WTC11 (cell line): ENCODE data around the gene GPR137B. TPM values are rescaled to one million over a fixed set of nuclear protein-coding genes. Genes with fewer than 3 reads are reported as not detected.

Source experiments
- ATAC-seq: fragments of 200-7000 bp; cut with Tn5 transposase; 2 replicates; pipeline ENCODE4 v1.10.0; 2021; ENCODE audit warnings: mild to moderate bottlenecking, moderate library complexity
- CTCF ChIA-PET: fragments of 300-600 bp; sonication (Branson Sonifier 250); formaldehyde crosslinking; loops from one replicate; lab custom pipeline; 2021; ENCODE audit warnings: antibody characterized with exemption; lab: Charles Lee
- POLR2A ChIA-PET: fragments of 350-600 bp; sonication (Branson Sonifier 250); formaldehyde crosslinking; loops from one replicate; lab custom pipeline; 2021; ENCODE audit warnings: antibody characterized with exemption; lab: Charles Lee
- DNase-seq: peaks from one replicate; pipeline ENCODE4 v3.0.0; 2021; ENCODE audit warnings: low spot score
- H3K27ac Mint-ChIP-seq: 2 replicates; pipeline ENCODE4 v1.8.0; 2021; ENCODE audit warnings: mixed read lengths
- H3K27me3 Mint-ChIP-seq: 2 replicates; pipeline ENCODE4 v1.8.0; 2021; ENCODE audit warnings: low read depth, mild to moderate bottlenecking, moderate library complexity, mixed read lengths
- H3K36me3 Mint-ChIP-seq: 2 replicates; pipeline ENCODE4 v1.8.0; 2021; ENCODE audit warnings: mixed read lengths
- H3K4me1 Mint-ChIP-seq: 2 replicates; pipeline ENCODE4 v1.8.0; 2022; ENCODE audit warnings: mixed read lengths
- H3K4me3 Mint-ChIP-seq: 2 replicates; pipeline ENCODE4 v1.8.0; 2021; ENCODE audit warnings: mild to moderate bottlenecking, moderate library complexity, mixed read lengths
- H3K9me3 Mint-ChIP-seq: 2 replicates; pipeline ENCODE4 v1.8.0; 2021; ENCODE audit warnings: mixed read lengths
- CDX4 ChIP-seq: fragments of 250-450 bp; sonication (Bioruptor Pico); IDR thresholded peaks from 2 replicates; pipeline ENCODE4 v1.9.0; 2021; ENCODE audit warnings: moderate library complexity, mild to moderate bottlenecking, inconsistent platforms, borderline replicate concordance
- FOXP1 ChIP-seq: sonication (generic); formaldehyde crosslinking; IDR thresholded peaks from 2 replicates; pipeline ENCODE4 v1.8.0; 2022; ENCODE audit warnings: missing genetic modification reagents, mild to moderate bottlenecking, moderate library complexity, borderline replicate concordance
- FOXP4 ChIP-seq: sonication (generic); formaldehyde crosslinking; IDR thresholded peaks from 2 replicates; pipeline ENCODE4 v1.8.0; 2022; ENCODE audit warnings: mild to moderate bottlenecking, missing genetic modification reagents
- GABPB1 ChIP-seq: sonication (generic); formaldehyde crosslinking; IDR thresholded peaks from 2 replicates; pipeline ENCODE4 v1.8.1; 2023; ENCODE audit warnings: mild to moderate bottlenecking, missing genetic modification reagents
- HMGXB4 ChIP-seq: sonication (generic); formaldehyde crosslinking; IDR thresholded peaks from 2 replicates; pipeline ENCODE4 v1.8.1; 2023; ENCODE audit warnings: mild to moderate bottlenecking, moderate library complexity, missing genetic modification reagents
- KAT7 ChIP-seq: sonication (generic); formaldehyde crosslinking; IDR thresholded peaks from 2 replicates; pipeline ENCODE4 v1.8.1; 2023; ENCODE audit warnings: missing genetic modification reagents, mild to moderate bottlenecking, borderline replicate concordance
- MAX ChIP-seq: sonication (generic); formaldehyde crosslinking; IDR thresholded peaks from 2 replicates; pipeline ENCODE4 v1.8.0; 2022; ENCODE audit warnings: mild to moderate bottlenecking, missing genetic modification reagents
- NFE2L1 ChIP-seq: sonication (generic); formaldehyde crosslinking; IDR thresholded peaks from 2 replicates; pipeline ENCODE4 v1.8.1; 2023; ENCODE audit warnings: missing genetic modification reagents
- NR2C2 ChIP-seq: sonication (generic); formaldehyde crosslinking; IDR thresholded peaks from 2 replicates; pipeline ENCODE4 v1.8.0; 2022; ENCODE audit warnings: mild to moderate bottlenecking, missing genetic modification reagents
- RELA ChIP-seq: sonication (generic); formaldehyde crosslinking; IDR thresholded peaks from 2 replicates; pipeline ENCODE4 v1.8.1; 2022; ENCODE audit warnings: missing genetic modification reagents, mild to moderate bottlenecking, borderline replicate concordance
- SP1 ChIP-seq: sonication (generic); formaldehyde crosslinking; conservative IDR thresholded peaks from 2 replicates; pipeline ENCODE4 v1.8.1; 2022; ENCODE audit warnings: missing genetic modification reagents
- STAT6 ChIP-seq: sonication (generic); formaldehyde crosslinking; conservative IDR thresholded peaks from 2 replicates; pipeline ENCODE4 v1.8.1; 2023; ENCODE audit warnings: mild to moderate bottlenecking, low read depth, missing genetic modification reagents, moderate library complexity
- ZNF121 ChIP-seq: sonication (generic); formaldehyde crosslinking; IDR thresholded peaks from 2 replicates; pipeline ENCODE4 v1.8.0; 2023; ENCODE audit warnings: missing genetic modification reagents
- ZNF263 ChIP-seq: sonication (generic); formaldehyde crosslinking; IDR thresholded peaks from 2 replicates; pipeline ENCODE4 v1.8.1; 2022; ENCODE audit warnings: low read depth, mild to moderate bottlenecking, moderate library complexity, missing genetic modification reagents
- ZNF512 ChIP-seq: sonication (generic); formaldehyde crosslinking; IDR thresholded peaks from 2 replicates; pipeline ENCODE4 v1.8.1; 2022; ENCODE audit warnings: missing genetic modification reagents, borderline replicate concordance
- ZNF532 ChIP-seq: fragments of 250-450 bp; sonication (Bioruptor Pico); IDR thresholded peaks from 2 replicates; pipeline ENCODE4 v1.9.0; 2021; ENCODE audit warnings: mild to moderate bottlenecking, borderline replicate concordance
- ZSCAN18 ChIP-seq: fragments of 250-450 bp; sonication (Bioruptor Pico); IDR thresholded peaks from 2 replicates; pipeline ENCODE4 v2.1.2; 2022; ENCODE audit warnings: mild to moderate bottlenecking, moderate library complexity
- total RNA-seq: library from RNA; stranded (reverse); gene quantifications from 3 replicates; pipeline ENCODE4 v1.2.3, GENCODE V29; 2021

Gene GPR137B
- total RNA-seq, 1 experiment from 2014 or later: 6.3 TPM

- TF ChIP-seq CDX4 (CRISPR knock-in tag): no peak
- TF ChIP-seq ZNF263 (CRISPR knock-in tag): no peak
- TF ChIP-seq KAT7 (CRISPR knock-in tag): no peak
- TF ChIP-seq ZSCAN18 (CRISPR knock-in tag): no peak
- TF ChIP-seq SP1 (CRISPR knock-in tag): no peak
Measured at GRCh38 chr1:236239092-236239585, 96.8 kb downstream of the GPR137B start (continued).

GRCh38 chr1:236240675-236241074, 98.3 kb downstream of the GPR137B start:
- no peak overlapping the region for H3K4me3 Mint-ChIP-seq

More at GRCh38 chr1:236240675-236241074, 98.3 kb downstream of the GPR137B start:
- TF ChIP-seq ZNF512 (CRISPR knock-in tag): no peak
- no peak for TF ChIP-seq STAT6
- TF ChIP-seq NR2C2 (CRISPR knock-in tag): no peak
- TF ChIP-seq FOXP4 (CRISPR knock-in tag): no peak
- no peak for TF ChIP-seq NFE2L1 (CRISPR knock-in tag)
- TF ChIP-seq ZNF121: no peak
- TF ChIP-seq MAX (CRISPR knock-in tag): no peak
- TF ChIP-seq FOXP1: no peak
- TF ChIP-seq RELA (CRISPR knock-in tag): no peak
- no peak for TF ChIP-seq CDX4 (CRISPR knock-in tag)
- no peak for TF ChIP-seq GABPB1 (CRISPR knock-in tag)
- no peak for TF ChIP-seq HMGXB4
- no peak for TF ChIP-seq ZNF532 (CRISPR knock-in tag)
- POLR2A ChIA-PET: no interaction called here
- ATAC-seq (no peak), DNase-seq (no peak)
- 0 out of 2 replicates have a peak, but pooled peaks cover 2% of the 10 kb centered on the region for H3K4me1 Mint-ChIP-seq
- no peak overlapping the region for H3K27ac Mint-ChIP-seq
- CTCF ChIA-PET: no interaction called here
- H3K27me3 Mint-ChIP-seq: no peaks in the 10 kb centered on the region
- H3K9me3 Mint-ChIP-seq: no peaks in the 10 kb centered on the region
- H3K36me3 Mint-ChIP-seq: no peaks in the 10 kb centered on the region
